CMK (cell line): Measurements from ENCODE around the gene CPPED1.
A peak's percentile ranks its signal among the peaks of the same experiment; 100 is the strongest.

Source experiments
- DNase-seq: peaks from one replicate; pipeline ENCODE4 v3.0.0-alpha.2; 2010; ENCODE audit warnings: low read depth

Gene CPPED1

DNA sequence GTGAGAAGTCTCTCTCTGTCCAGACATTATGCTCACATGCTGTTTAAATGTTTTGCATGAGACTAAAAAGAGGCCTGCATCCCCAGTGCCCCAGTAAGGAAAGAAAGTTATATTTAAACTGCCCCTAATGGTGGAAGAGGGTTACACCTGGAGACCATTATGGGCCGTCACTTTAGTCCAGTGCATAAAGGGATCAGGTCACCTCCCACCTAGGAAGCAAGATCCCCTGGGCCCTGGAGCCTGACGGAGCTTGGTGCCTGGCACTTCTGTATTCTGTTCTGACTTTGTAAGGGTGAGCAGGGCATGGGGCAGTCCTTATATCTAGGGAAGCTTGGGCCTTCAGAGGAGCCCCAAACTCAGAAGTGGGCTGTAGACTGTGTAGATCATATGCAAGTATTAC is 67.9 kb downstream of the CPPED1 start:
- no peak for DNase-seq

DNA sequence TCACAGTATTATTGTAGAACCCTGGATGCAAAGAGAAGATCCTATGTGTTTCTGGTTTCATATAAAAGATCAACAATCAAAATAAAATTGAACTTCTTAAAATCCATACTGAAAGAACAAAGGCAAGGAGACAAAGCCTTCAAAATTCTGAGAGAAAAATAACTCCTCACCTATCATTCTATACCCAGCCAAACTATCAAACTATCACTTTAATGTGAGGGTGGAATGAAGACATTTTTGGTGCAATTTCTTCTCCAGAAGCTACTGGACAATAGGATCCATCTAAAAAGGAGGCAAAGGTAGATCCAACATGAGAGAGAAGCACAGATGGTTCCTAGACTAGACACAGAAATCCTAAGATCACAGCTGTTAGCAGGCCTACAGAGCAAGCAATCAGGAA is 71.1 kb downstream of the CPPED1 start:
- no peak for DNase-seq

DNA sequence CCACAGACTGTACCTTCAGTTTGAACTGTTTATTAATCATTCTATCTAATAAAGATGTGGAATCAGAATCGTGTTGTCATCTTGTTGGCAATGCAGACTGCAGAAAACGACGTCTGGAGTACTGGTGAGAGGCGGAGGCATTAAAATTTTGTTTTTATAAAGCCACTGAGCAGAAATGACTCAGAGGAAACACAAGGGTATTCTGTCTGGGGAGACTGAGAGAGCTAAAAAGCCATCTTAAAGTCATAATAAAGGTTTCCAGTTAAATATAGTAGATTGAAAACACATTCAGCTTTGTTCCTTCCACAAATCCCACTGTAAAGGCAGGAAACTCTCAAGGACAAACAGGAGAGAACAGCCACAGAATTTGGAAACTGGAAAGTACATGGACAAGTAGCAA is 74.2 kb downstream of the CPPED1 start:
- no peak for DNase-seq

DNA sequence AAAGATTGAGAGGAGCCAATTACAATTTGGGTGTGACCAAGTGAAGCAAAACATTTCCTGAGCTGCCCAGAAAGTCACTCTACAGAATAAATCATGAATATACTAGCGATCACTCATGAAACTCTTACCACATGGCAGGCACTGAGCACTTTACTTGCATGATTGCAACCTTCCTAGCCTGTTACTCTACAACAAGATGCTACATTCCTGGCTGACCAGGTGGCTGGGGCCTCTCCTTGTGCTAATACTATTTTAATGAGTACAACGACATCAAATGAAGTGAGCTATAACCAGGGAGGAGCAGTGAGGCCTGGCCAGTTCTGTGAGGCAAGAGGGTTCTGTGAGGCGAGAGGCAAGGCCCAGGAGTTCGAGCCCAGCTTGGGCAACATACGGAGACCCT is 75.2 kb downstream of the CPPED1 start:
- no peak for DNase-seq

DNA sequence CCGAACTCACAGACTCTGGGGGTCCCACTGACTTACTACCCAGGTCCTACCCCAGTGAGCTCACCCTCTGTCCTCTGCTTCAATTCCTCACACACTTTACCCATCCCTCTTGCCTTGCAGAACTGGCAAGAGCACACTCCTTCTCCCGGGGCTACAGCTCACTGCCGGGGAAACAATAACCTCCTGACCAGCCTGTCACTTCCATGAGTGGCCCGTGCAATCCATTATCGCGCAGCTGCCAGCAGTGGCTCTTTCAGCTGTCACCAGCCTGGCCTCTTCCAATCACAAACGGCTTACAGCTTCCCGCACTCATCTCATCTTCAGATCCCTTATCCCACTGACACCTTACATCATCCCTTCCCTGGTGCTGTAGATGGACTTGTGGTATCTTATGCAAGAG is 79.5 kb downstream of the CPPED1 start:
- DNase-seq, result no peak

DNA sequence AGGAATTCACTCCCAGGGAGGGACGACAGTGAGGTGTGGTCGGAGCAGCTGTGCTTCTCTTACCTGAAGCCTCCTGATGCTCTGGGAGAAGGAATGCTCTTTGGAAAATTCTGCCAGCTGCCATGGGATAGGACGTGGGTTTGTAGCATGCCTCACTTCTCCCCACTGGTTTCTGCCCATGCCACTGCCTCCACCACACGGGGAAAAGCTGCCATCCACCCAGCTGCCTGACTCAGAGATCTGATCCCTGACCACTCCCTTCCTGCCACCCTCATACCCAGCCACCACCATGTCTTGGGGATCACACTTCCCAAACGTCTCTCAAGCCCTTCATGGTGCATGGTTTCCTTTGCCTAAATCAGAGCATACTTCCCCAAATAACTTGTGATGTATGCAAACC is 80.0 kb downstream of the CPPED1 start:
- peak; percentile 7 for DNase-seq

DNA sequence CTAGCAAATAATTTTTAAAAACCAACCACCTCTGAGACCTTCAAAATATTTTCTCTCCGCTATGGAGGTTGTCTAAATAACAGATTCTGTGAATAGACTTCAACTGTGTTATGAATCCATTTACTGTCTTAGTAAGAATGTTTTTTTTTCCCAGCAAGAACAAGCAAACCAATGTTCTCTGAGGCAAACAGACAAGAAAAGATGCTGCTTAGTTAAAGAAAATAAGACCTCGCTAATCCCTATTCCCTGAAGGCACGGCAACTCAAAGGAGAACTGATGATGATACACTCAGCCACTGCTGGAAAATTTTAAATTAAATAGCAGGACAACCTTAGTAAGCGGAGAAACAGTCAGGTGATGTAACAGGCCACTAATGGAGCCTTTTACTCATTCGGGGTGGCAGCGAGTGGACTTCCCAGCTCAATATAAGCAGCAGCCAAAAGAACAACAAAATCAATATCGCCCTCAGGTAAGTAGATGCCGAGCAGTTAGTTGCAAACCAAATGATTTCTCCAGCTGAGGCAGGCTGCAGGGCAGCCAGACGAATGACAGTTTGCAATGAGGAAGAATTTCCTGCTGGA is 81.8 kb downstream of the CPPED1 start:
- DNase-seq, result no peak

DNA sequence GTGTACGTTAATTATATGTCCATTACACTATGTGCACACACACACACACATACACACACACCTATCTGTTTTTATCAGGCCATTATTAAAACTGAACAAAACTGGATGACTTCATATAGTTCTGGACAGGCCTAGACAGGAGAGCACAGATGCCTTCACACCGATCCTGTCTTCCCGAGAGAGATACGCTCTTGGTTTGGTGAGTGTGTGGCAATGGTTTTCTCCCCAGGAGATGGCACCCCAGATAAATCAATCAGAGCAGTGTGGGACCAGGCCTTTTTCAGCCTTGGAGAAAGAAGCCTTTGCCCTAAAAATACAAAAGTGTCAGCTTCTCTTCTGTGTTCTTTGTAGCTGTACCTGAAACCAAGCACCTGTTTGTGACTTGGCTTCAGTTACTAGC is 83.7 kb downstream of the CPPED1 start:
- DNase-seq, result no peak

DNA sequence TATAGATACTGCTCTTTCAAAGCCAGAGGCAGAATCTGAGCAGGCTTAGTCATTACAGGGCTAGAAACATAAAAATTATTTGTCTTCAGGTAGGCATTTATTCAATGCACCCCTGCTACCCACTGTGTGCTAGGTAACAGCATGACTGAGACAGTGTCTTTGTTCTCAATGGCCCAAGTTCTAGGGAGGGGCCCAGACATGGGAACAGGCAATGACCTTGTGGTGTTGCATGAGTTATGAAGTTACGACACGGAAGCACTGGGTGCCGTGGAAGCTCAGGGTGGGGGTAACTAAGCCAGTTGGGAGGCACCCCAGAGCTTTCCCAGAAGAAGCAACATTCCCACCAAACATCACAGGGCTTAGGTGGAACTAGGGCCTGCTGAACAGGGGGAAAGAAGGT is 87.0 kb downstream of the CPPED1 start:
- DNase-seq, result no peak

DNA sequence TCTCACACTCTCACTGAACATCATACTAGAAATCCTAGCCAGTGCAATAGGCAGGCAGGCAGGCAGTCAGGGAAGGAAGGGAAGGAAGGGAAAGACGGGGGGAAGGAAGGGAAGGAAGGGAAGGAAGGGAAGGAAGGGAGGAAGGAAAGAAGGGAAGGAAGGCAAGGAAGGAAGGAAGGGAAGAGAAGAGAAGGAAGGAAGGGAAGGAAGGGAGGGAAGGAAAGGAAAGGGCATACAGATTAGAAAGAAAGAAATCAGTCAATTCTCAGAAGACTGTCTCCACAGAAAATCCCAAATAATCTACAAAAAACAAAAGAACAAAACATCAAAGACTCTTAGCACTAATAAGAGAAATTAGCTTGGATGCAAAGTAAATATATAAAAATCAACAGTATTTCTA is 93.9 kb downstream of the CPPED1 start:
- no peak for DNase-seq

DNA sequence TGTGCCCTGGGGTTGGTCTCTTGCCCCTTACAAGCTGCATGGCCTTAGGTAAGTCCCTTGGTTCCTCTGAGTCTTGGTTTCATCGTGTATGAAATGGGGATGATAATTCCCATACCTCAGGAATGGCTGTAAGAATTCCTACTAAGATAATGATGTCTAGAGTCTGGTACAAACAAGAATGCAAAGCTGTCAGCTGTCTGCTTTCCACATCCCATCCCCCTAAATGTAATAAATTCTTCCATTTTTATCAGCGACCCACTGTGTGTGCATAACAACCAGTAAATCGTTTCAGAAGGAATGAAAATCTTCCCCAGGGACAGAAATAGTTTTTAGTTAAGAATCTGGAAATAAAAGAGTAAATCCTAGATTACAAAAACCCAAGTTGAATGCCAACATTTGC is 95.4 kb downstream of the CPPED1 start:
- DNase-seq, result no peak

DNA sequence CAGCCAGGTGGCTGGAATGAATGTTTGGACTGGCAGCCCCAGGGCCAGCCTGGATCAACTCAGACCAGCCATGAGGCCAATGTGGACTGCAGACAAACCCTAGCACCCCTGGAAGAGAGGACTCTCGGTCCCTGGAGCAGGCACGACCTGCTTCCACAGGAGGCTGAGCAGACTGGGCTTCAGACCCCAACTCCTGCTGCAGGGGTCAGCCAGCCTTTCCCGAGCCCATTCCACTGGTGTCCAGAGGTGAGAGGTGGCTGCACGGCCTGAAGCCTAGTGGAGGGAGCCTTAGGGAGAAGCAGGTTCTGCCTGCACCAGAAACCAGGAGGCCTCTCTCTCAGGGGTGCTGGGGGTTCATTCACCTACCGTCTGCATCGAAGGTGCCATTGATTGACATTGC is 97.1 kb downstream of the CPPED1 start:
- DNase-seq, result no peak

DNA sequence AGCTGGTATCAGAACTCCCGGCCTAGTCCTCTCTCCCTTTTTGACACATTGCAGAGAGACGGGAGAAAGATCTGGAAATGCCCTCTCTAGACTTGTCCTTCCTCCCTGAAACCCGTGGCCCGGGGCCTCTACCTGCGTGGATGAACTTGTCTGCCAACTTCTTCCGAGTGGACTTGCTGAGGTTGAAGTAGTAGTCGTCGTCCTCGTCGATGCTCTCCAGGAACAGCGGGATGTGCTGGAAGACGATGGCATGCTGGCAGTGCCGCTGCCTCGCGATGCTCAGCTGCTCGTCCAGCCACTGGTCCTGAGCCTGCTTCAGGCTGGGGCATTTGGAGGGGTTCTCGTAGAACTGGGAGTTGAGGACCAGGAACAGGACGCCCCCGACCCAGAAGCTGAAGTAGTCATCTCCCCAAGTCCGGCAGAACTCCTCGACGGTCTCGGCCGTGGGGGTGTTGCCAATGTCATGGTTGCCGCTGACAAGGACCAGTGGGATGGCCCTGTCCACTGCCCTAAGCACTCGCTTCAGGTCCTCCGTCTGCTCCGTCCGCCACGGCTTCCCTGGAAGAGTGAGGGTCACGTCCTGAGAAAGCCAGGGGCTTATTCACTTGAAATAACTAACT is 99.1 kb downstream of the CPPED1 start:
- no peak for DNase-seq

DNA sequence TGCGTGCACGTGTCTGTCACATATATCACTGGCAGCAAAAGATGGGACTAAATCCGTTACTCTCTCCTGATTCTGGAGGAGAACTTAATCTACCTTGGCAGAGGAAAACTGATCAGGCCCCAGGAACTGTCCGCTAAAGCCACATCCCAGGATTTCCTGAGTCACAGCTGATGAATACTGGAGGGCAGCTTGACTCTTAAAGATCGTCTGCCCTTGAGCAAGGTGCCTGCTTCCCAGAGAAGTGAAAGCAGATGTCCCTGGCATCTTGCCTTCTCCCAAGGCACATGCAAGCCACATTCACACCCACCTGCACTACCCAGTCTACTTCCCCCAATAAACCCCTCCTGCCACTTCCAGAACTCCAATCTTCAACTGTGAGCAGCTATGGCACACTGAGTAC is 99.8 kb downstream of the CPPED1 start:
- no peak for DNase-seq

DNA sequence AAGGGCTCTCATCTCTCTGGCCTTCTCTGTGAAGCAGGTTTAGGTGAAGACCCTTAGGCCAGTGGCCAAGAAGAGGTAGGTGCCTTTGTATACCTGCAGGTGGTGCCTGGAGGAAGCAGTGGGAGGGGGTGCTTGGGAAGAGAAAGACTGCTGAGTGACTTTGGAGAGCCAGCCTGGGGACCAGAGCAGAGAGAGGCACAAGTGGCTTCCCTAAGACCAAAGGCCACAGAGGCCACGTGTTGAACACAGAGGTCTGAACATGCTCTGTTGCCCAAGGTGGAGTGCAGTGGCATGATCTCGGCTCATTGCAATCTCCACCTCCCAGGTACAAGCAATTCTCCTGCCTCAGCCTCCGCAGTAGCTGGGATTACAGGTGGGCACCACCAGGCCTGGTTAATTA is 103.5 kb downstream of the CPPED1 start:
- no peak for DNase-seq

DNA sequence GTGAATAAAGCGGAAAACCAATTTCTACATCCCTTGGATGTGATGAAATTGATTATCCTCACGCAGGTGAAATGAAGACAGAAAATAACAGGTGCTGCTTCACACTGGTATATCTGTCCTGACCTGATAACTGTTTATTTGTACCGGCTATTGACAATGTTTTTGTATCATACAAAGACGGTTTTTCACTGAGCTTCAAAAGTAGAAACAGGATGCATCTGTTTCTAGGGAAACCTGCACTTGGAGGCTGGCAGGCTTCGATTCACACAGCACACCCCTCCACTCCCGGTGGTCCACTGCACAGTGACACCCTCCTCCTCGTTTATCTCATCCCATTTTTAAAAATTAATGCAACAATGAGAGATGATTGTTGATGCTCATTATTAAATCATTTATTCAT is 104.5 kb downstream of the CPPED1 start:
- DNase-seq, result no peak

DNA sequence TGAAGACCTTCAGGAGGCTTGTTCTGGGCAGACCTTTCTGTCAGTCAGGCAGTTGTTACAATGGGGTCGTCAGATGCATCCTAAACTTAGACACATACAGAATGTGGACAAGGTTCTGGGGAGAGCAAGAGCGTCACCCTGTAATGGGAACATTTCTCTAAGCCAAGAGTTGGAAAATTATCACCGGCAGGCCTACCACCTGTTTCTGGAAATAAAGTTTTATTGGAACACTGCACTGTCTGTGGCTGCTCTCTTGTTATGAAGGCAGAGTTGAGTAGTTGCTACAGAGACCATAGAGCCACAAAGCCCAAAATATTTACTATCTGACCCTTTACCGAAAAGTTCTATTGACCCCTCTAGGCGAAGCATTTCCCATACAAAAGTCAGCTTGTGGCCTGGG is 106.2 kb downstream of the CPPED1 start:
- no peak for DNase-seq

DNA sequence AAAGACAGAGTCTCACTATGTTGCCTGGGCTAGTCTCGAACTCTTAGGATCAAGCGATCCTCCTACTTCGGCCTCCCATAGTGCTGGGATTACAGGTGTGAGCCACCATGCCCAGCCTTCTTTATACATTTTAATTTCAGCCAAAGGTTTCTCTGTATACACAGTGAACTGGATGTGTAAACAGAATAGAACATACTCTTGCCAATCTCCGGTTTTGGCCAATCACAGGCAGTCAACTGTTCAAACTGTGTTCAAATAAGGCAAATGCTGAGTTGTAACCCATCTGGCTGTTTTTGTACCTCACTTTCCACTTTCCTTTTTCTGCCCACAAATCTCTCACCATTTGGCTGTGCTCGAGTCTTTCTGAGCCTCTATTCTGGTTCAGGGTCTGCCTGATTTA is 108.2 kb downstream of the CPPED1 start:
- no peak for DNase-seq

DNA sequence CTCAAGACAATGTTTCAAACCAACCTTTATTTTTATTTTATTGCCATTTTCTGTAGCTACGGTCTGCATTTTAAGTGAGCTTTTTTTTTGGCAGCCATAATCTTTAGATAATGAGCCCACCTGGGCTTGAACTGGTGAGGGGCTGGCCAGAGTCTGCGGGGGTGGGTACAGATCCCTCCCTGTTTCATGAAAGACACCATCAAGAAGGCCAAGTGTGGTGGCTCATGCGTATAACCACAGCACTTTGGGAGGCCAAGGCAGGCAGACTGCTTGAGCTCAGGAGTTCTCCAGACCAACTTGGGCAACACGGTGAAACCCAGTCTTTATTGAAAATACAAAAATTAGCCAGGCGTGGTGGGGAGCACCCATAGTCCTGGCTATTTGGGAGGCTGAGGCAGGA is 113.7 kb downstream of the CPPED1 start:
- DNase-seq, result no peak

DNA sequence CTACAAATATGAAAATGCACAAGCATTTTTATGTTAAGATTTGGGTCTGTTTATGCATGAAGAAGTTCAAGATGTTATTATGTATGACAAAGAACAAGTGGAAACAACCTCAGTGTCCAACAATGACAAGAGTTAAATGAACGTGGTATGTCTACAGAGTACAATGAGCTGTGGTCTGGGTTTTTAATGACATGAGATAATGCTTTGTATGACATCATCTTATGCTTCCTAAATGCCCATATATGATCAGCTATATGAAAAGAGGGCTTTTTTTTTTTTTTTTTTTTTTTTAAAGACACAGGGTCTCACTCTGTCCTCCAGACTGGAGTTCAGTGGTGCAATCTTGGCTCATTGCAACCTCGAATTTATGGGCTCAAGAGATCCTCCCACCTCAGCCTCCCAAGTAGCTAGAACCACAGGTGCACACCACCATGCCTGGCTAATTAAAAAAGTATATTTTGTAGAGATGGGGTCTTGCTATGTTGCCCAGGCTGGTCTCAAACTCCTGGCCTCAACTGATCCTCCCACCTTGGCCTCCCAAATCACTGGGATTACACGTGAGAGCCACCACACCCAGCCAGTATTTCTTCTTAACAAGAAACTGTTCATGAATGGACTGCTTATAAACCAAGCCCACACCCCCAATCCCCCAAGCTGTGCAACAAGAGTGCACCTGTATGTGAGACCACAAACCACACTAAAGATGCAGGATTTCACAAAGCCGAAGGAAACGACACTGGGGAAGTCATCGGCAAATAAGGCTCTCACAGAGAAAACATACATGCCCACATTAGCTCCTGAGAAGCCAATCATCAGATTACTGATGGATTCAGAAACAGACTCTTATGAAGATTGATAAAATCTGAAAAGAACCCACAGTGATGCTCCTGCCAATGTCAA is 114.5 kb downstream of the CPPED1 start:
- DNase-seq, result no peak

DNA sequence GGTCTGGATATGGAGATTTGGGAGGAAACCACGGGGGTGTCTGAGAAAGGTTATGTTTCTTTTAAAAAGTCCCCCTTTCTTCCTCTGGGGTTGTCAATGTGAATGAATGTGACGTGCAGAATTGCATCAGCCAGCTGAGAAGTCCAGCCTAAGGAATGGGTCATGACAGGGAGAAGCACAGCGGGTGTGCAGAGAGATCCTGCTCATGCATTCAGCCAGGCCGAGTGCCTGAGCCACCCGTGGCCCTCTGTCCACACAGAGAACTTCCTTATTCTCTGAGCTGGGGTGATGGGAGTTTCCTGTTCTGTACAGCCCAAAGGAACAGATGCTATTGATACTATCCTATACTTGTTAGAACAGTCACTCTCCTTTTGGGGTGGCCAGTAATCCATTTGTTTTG is 117.9 kb downstream of the CPPED1 start:
- peak; percentile 49 for DNase-seq

DNA sequence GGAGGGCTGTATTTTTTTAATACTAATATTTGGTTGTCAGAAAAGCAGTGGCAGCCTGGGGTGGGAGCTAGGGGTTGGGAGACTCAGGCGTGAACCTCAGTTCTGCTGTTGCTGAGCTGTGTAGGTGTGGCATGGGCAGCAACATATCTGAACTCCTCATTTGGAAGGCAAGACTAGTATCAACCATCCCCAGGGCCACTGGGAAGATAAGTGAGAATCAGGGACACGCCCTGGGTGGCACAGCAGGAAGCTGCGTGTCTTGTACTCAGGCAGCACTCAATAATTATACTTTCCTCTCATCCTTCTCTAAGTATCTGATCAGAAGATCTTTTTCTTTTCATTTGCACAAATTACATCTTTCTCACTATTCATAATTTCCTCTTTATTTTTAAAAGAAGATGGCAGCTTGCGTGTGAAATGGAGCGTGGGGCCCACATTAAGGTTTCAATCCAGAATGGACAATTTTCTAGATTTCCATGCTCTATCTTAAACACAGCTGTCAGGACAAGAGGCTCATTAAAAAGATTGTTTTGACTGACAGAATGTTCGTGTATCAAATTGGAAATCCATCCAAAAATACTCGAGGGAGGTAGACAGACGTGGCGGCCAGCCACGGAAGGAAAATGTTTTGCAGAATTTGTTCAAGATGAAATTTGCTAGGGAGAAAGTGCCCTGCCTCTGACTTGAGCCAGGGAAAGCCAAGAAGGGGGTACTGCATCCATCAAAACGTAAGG is 121.1 kb downstream of the CPPED1 start:
- no peak for DNase-seq

DNA sequence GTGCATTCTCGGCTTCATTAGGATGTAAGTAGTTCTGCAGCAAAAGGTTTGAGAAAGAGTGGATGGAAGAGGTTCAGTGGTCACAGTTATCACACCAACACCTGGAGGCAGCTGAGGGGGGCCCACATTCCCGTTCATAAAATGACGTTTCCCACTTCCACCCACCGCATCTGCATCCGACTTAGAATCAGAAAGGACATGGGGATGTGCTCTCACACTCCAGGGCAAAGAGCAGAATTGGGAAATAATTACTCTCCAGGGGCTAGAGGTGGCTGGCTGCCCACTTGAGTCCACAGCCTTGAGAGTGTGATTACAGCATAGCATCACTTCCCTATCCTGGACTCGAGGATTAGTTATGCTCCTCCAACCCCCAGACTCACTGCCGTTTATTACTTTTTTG is 122.0 kb downstream of the CPPED1 start:
- no peak for DNase-seq
